ENCODE results near the gene HSD11B2.

Gene HSD11B2

GRCh38 chr16:67396159-67397035 is 34.5 kb upstream of the HSD11B2 start:
- no peak for DNase-seq (ENCODE audit: low read depth in 2 of 2)

GRCh38 chr16:67397036-67397801 is 33.7 kb upstream of the HSD11B2 start:
- DNase-seq (ENCODE audit: low read depth in 2 of 2) = no peak

GRCh38 chr16:67397812-67398545 is 32.9 kb upstream of the HSD11B2 start:
- DNase-seq (ENCODE audit: low read depth in 2 of 2) = no peak

GRCh38 chr16:67398546-67399217 is 32.2 kb upstream of the HSD11B2 start:
- DNase-seq (ENCODE audit: low read depth in 2 of 2) = no peak

- no peak for DNase-seq (ENCODE audit: low read depth in 2 of 2)
Measured at GRCh38 chr16:67399218-67399733, 31.6 kb upstream of the HSD11B2 start.

- DNase-seq (ENCODE audit: low read depth in 2 of 2) = no peak
Measured at GRCh38 chr16:67399749-67400704, 30.9 kb upstream of the HSD11B2 start.

GRCh38 chr16:67400901-67401300 is 30.0 kb upstream of the HSD11B2 start:
- no peak for DNase-seq (ENCODE audit: low read depth in 2 of 2)

- no peak for DNase-seq (ENCODE audit: low read depth in 2 of 2)
Measured at GRCh38 chr16:67403976-67404555, 26.9 kb upstream of the HSD11B2 start.

GRCh38 chr16:67404740-67405226 is 26.1 kb upstream of the HSD11B2 start:
- DNase-seq (ENCODE audit: low read depth in 2 of 2) = no peak

GRCh38 chr16:67405336-67405735 is 25.6 kb upstream of the HSD11B2 start:
- no peak for DNase-seq (ENCODE audit: low read depth in 2 of 2)

- DNase-seq (ENCODE audit: low read depth in 2 of 2) = no peak
Measured at GRCh38 chr16:67406111-67406971, 24.6 kb upstream of the HSD11B2 start.

- DNase-seq (ENCODE audit: low read depth in 2 of 2) = no peak
Measured at GRCh38 chr16:67407176-67407787, 23.6 kb upstream of the HSD11B2 start.

- no peak for DNase-seq (ENCODE audit: low read depth in 2 of 2)
Measured at GRCh38 chr16:67407788-67408452, 23.0 kb upstream of the HSD11B2 start.

GRCh38 chr16:67409631-67410030 is 21.3 kb upstream of the HSD11B2 start:
- no peak for DNase-seq (ENCODE audit: low read depth in 2 of 2)

GRCh38 chr16:67411339-67411738 is 19.6 kb upstream of the HSD11B2 start:
- DNase-seq (ENCODE audit: low read depth in 2 of 2) = no peak

GRCh38 chr16:67412294-67412693 is 18.6 kb upstream of the HSD11B2 start:
- DNase-seq (ENCODE audit: low read depth in 2 of 2) = no peak

- DNase-seq (ENCODE audit: low read depth in 2 of 2) = no peak
Measured at GRCh38 chr16:67413978-67414911, 16.7 kb upstream of the HSD11B2 start.
